ENCODE data around the gene COL5A1. TPM values are rescaled to one million over a fixed set of nuclear protein-coding genes. Genes with fewer than 3 reads are reported as not detected.
"Not testable (repeated sequence)": the region's sequence is repeated elsewhere in the genome, so short reads cannot be mapped to it uniquely, and the experiment has no call there.

Gene COL5A1
- total and polyA plus RNA-seq, 2 donors (not counting 1 experiment from before 2014, with no cell fraction given): 72.8 to 109 TPM

DNA sequence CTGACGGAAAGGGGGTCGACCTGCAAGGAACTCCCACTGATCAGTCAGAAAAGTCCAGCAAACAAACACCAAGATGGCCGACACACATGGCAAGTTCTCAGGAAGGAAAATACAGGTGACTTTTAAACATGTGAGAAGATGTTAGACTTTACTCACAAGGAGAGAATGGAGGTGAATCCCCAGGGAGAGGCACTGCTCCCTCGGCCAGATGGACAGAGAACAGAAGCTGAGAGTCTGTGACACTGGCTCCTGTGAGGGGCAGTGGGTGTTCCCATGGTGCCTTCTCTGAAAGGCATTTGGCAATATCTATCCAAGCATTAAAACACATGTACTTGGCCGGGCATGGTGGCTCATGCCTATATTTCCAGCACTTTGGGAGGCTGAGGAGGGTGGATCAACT is 22.8 kb downstream of the COL5A1 start:
- DNase-seq (ENCODE audit: low read depth in 2 of 2): no peak
- Histone ChIP-seq H2AFZ (ENCODE audit: low read length) (no peak overlapping the region), H3K4me3 (replicated peaks in 1 of 4; ENCODE audit: control extremely low read depth in 1 of 4, insufficient read depth in 1 of 4, low read depth in 3 of 4, low read length in 4 of 4) (no peak overlapping the region), H3K9ac (ENCODE audit: insufficient read depth, low read length) (no peak overlapping the region), H3K79me2 (ENCODE audit: control insufficient read depth, insufficient read depth, low read length) (peaks cover 63% of the 10 kb centered on the region), H3K27me3 (ENCODE audit: control insufficient read depth, insufficient read depth, low read length) (no peaks in the 10 kb centered on the region), H3K27ac (ENCODE audit: insufficient read depth, low read length) (no peak overlapping the region), H3K4me2 (ENCODE audit: extremely low read depth, insufficient read depth, low read length) (no peak overlapping the region), H3K36me3 (ENCODE audit: control insufficient read depth, insufficient read depth, low read length) (peaks cover 3% of the 10 kb centered on the region), H4K20me1 (ENCODE audit: control insufficient read depth, extremely low read depth, insufficient read depth, low read length) (peaks cover 6% of the 10 kb centered on the region), H3K9me3 (ENCODE audit: control insufficient read depth, insufficient read depth, low read depth, low read length) (no peaks in the 10 kb centered on the region), H3K4me1 (ENCODE audit: control insufficient read depth, extremely low read depth, insufficient read depth, low read length) (peaks cover 45% of the 10 kb centered on the region)
- TF ChIP-seq, protein P1, sequence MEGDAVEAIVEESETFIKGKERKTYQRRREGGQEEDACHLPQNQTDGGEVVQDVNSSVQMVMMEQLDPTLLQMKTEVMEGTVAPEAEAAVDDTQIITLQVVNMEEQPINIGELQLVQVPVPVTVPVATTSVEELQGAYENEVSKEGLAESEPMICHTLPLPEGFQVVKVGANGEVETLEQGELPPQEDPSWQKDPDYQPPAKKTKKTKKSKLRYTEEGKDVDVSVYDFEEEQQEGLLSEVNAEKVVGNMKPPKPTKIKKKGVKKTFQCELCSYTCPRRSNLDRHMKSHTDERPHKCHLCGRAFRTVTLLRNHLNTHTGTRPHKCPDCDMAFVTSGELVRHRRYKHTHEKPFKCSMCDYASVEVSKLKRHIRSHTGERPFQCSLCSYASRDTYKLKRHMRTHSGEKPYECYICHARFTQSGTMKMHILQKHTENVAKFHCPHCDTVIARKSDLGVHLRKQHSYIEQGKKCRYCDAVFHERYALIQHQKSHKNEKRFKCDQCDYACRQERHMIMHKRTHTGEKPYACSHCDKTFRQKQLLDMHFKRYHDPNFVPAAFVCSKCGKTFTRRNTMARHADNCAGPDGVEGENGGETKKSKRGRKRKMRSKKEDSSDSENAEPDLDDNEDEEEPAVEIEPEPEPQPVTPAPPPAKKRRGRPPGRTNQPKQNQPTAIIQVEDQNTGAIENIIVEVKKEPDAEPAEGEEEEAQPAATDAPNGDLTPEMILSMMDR (conservative IDR thresholded peaks at IDR 0.05 in 1 of 2, IDR thresholded peaks at IDR 0.05 in 1 of 2; ENCODE audit: low read depth in 1 of 2, low read length in 2 of 2): no peak
- TF ChIP-seq EZH2 (IDR thresholded peaks at IDR 0.05; ENCODE audit: low read length, missing control alignments): no peak

DNA sequence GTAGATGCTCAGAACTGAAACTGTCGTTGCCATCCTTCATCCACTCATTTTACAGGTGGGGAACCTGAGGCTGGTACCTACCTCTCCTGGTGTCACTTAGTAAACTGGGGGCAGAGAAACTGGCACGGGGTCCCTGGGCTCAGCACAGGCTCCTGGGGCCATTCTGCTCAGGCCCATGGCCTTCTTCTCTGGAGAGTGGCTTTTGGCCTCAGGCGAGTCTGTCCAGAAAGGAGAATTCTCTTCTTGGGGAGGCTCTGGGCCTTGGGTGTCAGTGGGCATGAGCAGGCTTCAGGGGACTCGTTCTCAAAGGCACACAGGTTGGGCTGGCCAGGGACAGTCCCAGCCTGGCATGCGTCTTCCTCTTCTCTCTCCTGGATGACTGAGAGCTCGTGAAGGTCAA is 24.6 kb downstream of the COL5A1 start:
- Histone ChIP-seq H3K9ac (ENCODE audit: insufficient read depth, low read length) (no peak overlapping the region), H3K79me2 (ENCODE audit: control insufficient read depth, insufficient read depth, low read length) (peaks cover 57% of the 10 kb centered on the region), H3K9me3 (ENCODE audit: control insufficient read depth, insufficient read depth, low read depth, low read length) (no peaks in the 10 kb centered on the region), H3K36me3 (ENCODE audit: control insufficient read depth, insufficient read depth, low read length) (peaks cover 3% of the 10 kb centered on the region), H3K4me2 (ENCODE audit: extremely low read depth, insufficient read depth, low read length) (no peak overlapping the region), H4K20me1 (ENCODE audit: control insufficient read depth, extremely low read depth, insufficient read depth, low read length) (peaks cover 6% of the 10 kb centered on the region), H3K27ac (ENCODE audit: insufficient read depth, low read length) (no peak overlapping the region), H3K4me1 (ENCODE audit: control insufficient read depth, extremely low read depth, insufficient read depth, low read length) (peaks cover 47% of the 10 kb centered on the region), H3K4me3 (replicated peaks in 1 of 4; ENCODE audit: control extremely low read depth in 1 of 4, insufficient read depth in 1 of 4, low read depth in 3 of 4, low read length in 4 of 4) (no peak overlapping the region), H2AFZ (ENCODE audit: low read length) (no peak overlapping the region), H3K27me3 (ENCODE audit: control insufficient read depth, insufficient read depth, low read length) (no peaks in the 10 kb centered on the region)
- DNase-seq (ENCODE audit: low read depth in 2 of 2): no peak
- TF ChIP-seq EZH2 (IDR thresholded peaks at IDR 0.05; ENCODE audit: low read length, missing control alignments): no peak
- TF ChIP-seq, protein P1 (conservative IDR thresholded peaks at IDR 0.05 in 1 of 2, IDR thresholded peaks at IDR 0.05 in 1 of 2; ENCODE audit: low read depth in 1 of 2, low read length in 2 of 2): no peak

DNA sequence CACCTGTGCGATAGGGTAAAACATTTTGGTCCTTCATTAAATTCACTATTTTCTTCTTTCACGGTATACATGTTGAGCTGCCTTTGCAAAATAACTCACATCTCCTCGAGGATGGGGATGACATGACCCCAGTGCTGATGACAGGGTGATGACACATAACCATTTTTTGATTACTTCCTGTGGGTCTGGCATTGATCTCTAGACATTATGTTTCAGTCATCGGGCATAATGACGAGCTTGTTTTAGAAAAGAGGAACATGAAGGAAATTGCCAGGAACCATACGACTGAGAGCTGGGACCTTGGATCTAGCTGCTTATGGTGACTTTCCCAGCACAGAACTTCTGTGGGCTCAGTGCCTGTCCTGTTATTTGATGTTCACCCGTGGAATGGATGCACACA is 25.2 kb downstream of the COL5A1 start:
- no peaks in the 10 kb centered on the region for H3K9me3 ChIP-seq (ENCODE audit: control insufficient read depth, insufficient read depth, low read depth, low read length)
- no peaks in the 10 kb centered on the region for H3K27me3 ChIP-seq (ENCODE audit: control insufficient read depth, insufficient read depth, low read length)
- peaks cover 61% of the 10 kb centered on the region for H3K79me2 ChIP-seq (ENCODE audit: control insufficient read depth, insufficient read depth, low read length)
- no peak overlapping the region for H3K4me3 ChIP-seq (replicated peaks in 1 of 4; ENCODE audit: control extremely low read depth in 1 of 4, insufficient read depth in 1 of 4, low read depth in 3 of 4, low read length in 4 of 4)
- H3K4me1 ChIP-seq (ENCODE audit: control insufficient read depth, extremely low read depth, insufficient read depth, low read length): peaks cover 42% of the 10 kb centered on the region
- H2AFZ ChIP-seq (ENCODE audit: low read length): no peak overlapping the region
- no peak for TF ChIP-seq EZH2 (IDR thresholded peaks at IDR 0.05; ENCODE audit: low read length, missing control alignments)
- peaks cover 3% of the 10 kb centered on the region for H3K36me3 ChIP-seq (ENCODE audit: control insufficient read depth, insufficient read depth, low read length)
- H3K27ac ChIP-seq (ENCODE audit: insufficient read depth, low read length): peak overlapping the region; percentile 37
- H3K9ac ChIP-seq (ENCODE audit: insufficient read depth, low read length): no peak overlapping the region
- peaks cover 3% of the 10 kb centered on the region for H4K20me1 ChIP-seq (ENCODE audit: control insufficient read depth, extremely low read depth, insufficient read depth, low read length)
- DNase-seq (ENCODE audit: low read depth in 2 of 2): peak; percentile 20 to 61
- no peak overlapping the region for H3K4me2 ChIP-seq (ENCODE audit: extremely low read depth, insufficient read depth, low read length)

DNA sequence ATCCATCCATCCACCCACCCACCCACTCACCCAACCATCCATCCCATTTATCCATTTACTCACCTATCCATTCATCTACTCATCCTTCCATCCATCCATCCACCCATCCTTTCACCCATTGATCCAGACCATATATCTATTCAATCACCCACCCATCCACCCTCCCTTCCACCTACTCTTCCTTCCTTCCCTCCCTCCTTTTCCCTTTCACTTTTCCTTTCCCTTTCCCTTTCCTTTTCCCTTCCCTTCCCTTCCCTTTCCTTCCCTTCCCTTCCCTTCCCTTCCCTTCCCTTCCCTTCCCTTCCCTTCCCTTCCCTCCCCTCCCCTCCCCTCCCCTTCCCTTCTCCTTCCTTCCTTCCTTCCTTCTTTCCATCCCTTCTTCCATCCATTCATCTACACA is 27.4 kb downstream of the COL5A1 start:
- H3K9me3 ChIP-seq (ENCODE audit: control insufficient read depth, insufficient read depth, low read depth, low read length); H3K4me2 ChIP-seq (ENCODE audit: extremely low read depth, insufficient read depth, low read length); H3K27ac ChIP-seq (ENCODE audit: insufficient read depth, low read length); H3K27me3 ChIP-seq (ENCODE audit: control insufficient read depth, insufficient read depth, low read length); H2AFZ ChIP-seq (ENCODE audit: low read length); H3K4me3 ChIP-seq (replicated peaks in 1 of 4; ENCODE audit: control extremely low read depth in 1 of 4, insufficient read depth in 1 of 4, low read depth in 3 of 4, low read length in 4 of 4); H3K9ac ChIP-seq (ENCODE audit: insufficient read depth, low read length); DNase-seq (ENCODE audit: low read depth in 2 of 2); H4K20me1 ChIP-seq (ENCODE audit: control insufficient read depth, extremely low read depth, insufficient read depth, low read length); H3K36me3 ChIP-seq (ENCODE audit: control insufficient read depth, insufficient read depth, low read length): not testable (repeated sequence)
- peaks cover 24% of the 10 kb centered on the region for H3K4me1 ChIP-seq (ENCODE audit: control insufficient read depth, extremely low read depth, insufficient read depth, low read length)
- H3K79me2 ChIP-seq (ENCODE audit: control insufficient read depth, insufficient read depth, low read length): peaks cover 54% of the 10 kb centered on the region

Data from fibroblast of lung (primary cell).